GM23338 (cell line): ENCODE measurements around the gene ACVR1C. TPM values are rescaled to one million over a fixed set of nuclear protein-coding genes. Genes with fewer than 3 reads are reported as not detected.

ENCODE experiments used
- ATAC-seq: fragments of 200-7000 bp; cut with Tn5 transposase; 3 replicates; pipeline ENCODE4 v1.9.1; 2020
- DNase-seq: peaks from one replicate; pipeline ENCODE4 v3.0.0-alpha.2; 2015; ENCODE audit warnings: low spot score
- H2AFZ ChIP-seq: fragments of 200-600 bp; sonication (generic); 2 replicates; pipeline ENCODE4 v1.8.0; 2016; ENCODE audit warnings: antibody characterized with exemption, mild to moderate bottlenecking, moderate library complexity
- H3F3A ChIP-seq: fragments of 200-600 bp; sonication (generic); replicated peaks from 2 replicates; pipeline ENCODE4 v1.8.0; 2017; ENCODE audit warnings: antibody characterized with exemption, mixed run types, low read depth
- H3K27ac ChIP-seq: fragments of 200-600 bp; sonication (generic); 2 replicates; pipeline ENCODE4 v1.6.1; 2016; ENCODE audit warnings: low read depth
- H3K27me3 ChIP-seq: fragments of 200-600 bp; sonication (generic); 2 replicates; pipeline ENCODE4 v1.8.0; 2016; ENCODE audit warnings: mild to moderate bottlenecking, mixed run types, moderate library complexity; ENCODE audit not compliant: insufficient read depth
- H3K36me3 ChIP-seq: fragments of 200-600 bp; sonication (generic); 2 replicates; pipeline ENCODE4 v1.8.0; 2016; ENCODE audit warnings: mild to moderate bottlenecking; ENCODE audit not compliant: insufficient read depth
- H3K4me1 ChIP-seq: fragments of 200-600 bp; sonication (generic); 2 replicates; pipeline ENCODE4 v1.8.0; 2016; ENCODE audit warnings: mild to moderate bottlenecking, moderate library complexity; ENCODE audit not compliant: insufficient read depth
- H3K4me2 ChIP-seq: fragments of 200-600 bp; sonication (generic); 2 replicates; pipeline ENCODE4 v1.7.1; 2017; ENCODE audit warnings: mixed run types
- H3K4me3 ChIP-seq: fragments of 200-600 bp; sonication (generic); 2 replicates; pipeline ENCODE4 v1.6.1; 2016; ENCODE audit warnings: mixed run types
- H3K79me2 ChIP-seq: fragments of 200-600 bp; sonication (generic); replicated peaks from 2 replicates; pipeline ENCODE4 v1.8.0; 2017; ENCODE audit warnings: mild to moderate bottlenecking; ENCODE audit not compliant: insufficient read depth
- H3K9me2 ChIP-seq: fragments of 200-600 bp; sonication (generic); 2 replicates; pipeline ENCODE4 v1.8.0; 2017; ENCODE audit not compliant: insufficient read depth
- H4K20me1 ChIP-seq: fragments of 200-600 bp; sonication (generic); replicated peaks from 2 replicates; pipeline ENCODE4 v1.8.0; 2017; ENCODE audit warnings: mild to moderate bottlenecking; ENCODE audit not compliant: insufficient read depth
- H3K27ac Mint-ChIP-seq: 2 replicates; pipeline ENCODE4 v1.8.0; 2020; ENCODE audit warnings: inconsistent platforms, mild to moderate bottlenecking, moderate library complexity, mixed read lengths
- H3K27me3 Mint-ChIP-seq: 3 replicates; pipeline ENCODE4 v1.8.0; 2022; ENCODE audit warnings: low read depth, mild to moderate bottlenecking, moderate library complexity, mixed read lengths, inconsistent platforms; ENCODE audit not compliant: insufficient read depth, poor library complexity
- H3K36me3 Mint-ChIP-seq: 3 replicates; pipeline ENCODE4 v1.8.0; 2021; ENCODE audit warnings: low read depth, mild to moderate bottlenecking, inconsistent platforms, moderate library complexity, mixed read lengths
- H3K4me1 Mint-ChIP-seq: 3 replicates; pipeline ENCODE4 v1.8.0; 2020; ENCODE audit warnings: mild to moderate bottlenecking, inconsistent platforms, mixed read lengths
- H3K4me3 Mint-ChIP-seq: 3 replicates; pipeline ENCODE4 v1.8.0; 2021; ENCODE audit warnings: moderate library complexity, mild to moderate bottlenecking, inconsistent platforms, mixed read lengths
- H3K9me3 Mint-ChIP-seq: 3 replicates; pipeline ENCODE4 v1.8.0; 2020; ENCODE audit warnings: moderate library complexity, mild to moderate bottlenecking, inconsistent platforms, mixed read lengths
- CREB1 ChIP-seq: fragments of 250-450 bp; sonication (Bioruptor Pico); IDR thresholded peaks from 2 replicates; pipeline ENCODE4 v1.5.0; 2020; ENCODE audit warnings: low read depth, mild to moderate bottlenecking, moderate library complexity
- EZH2 ChIP-seq: fragments of 200-600 bp; sonication (generic); IDR thresholded peaks from one replicate; pipeline ENCODE4 v1.8.0; 2017; ENCODE audit warnings: antibody characterized with exemption, mild to moderate bottlenecking, low read depth; ENCODE audit not compliant: unreplicated experiment
- NANOG ChIP-seq: IDR thresholded peaks from 2 replicates; pipeline ENCODE4 v1.6.1; 2016; ENCODE audit warnings: antibody characterized with exemption, borderline replicate concordance
- POLR2AphosphoS5 ChIP-seq: IDR thresholded peaks from 2 replicates; pipeline ENCODE4 v1.6.1; 2016; ENCODE audit warnings: antibody characterized with exemption, low read depth
- STAT1 ChIP-seq: IDR thresholded peaks from one replicate; pipeline ENCODE4 v1.6.1; 2016; ENCODE audit warnings: antibody characterized with exemption; ENCODE audit not compliant: unreplicated experiment
- ZNF114 ChIP-seq: fragments of 250-450 bp; sonication (Bioruptor Pico); IDR thresholded peaks from 2 replicates; pipeline ENCODE4 v1.5.0; 2020; ENCODE audit warnings: mild to moderate bottlenecking, moderate library complexity
- ZNF331 ChIP-seq: fragments of 250-450 bp; sonication (Bioruptor Pico); IDR thresholded peaks from 2 replicates; pipeline ENCODE4 v1.5.0; 2020; ENCODE audit warnings: low read depth, mild to moderate bottlenecking, moderate library complexity
- ZNF462 ChIP-seq: fragments of 250-450 bp; sonication (Bioruptor Pico); IDR thresholded peaks from 2 replicates; pipeline ENCODE4 v1.5.0; 2020; ENCODE audit warnings: mild to moderate bottlenecking, moderate library complexity
- polyA plus RNA-seq: library from polyadenylated mRNA; unstranded; fragments of >200 nt; fragmentation: Nextera tagmentation; extraction: Ambion mirVana; gene quantifications from 2 replicates; pipeline ENCODE4 v1.2.1, GENCODE V29; 2016
- total RNA-seq: library from RNA; depleted of rRNA; stranded (reverse); fragments of >200 nt; shearing (Covaris generic); gene quantifications from 2 replicates; pipeline ENCODE4 v1.2.3, GENCODE V29; 2014
- TF ChIP-seq, protein P1 (sequence below): IDR thresholded peaks from 2 replicates; pipeline ENCODE4 v1.6.1; 2016; ENCODE audit warnings: antibody characterized with exemption
- TF ChIP-seq, protein P2 (sequence below), 2 experiments: fragments of 200-600 bp in 1 of 2; sonication (generic) in 1 of 2; conservative IDR thresholded peaks; 2 replicates each; pipeline versions ENCODE4 v1.5.1 to v1.6.1; 2016 to 2017; ENCODE audit warnings: antibody characterized with exemption in 2 of 2, low read depth in 2 of 2, mild to moderate bottlenecking in 2 of 2, moderate library complexity in 1 of 2
- TF ChIP-seq, protein P3 (sequence below): IDR thresholded peaks from one replicate; pipeline ENCODE4 v1.6.1; 2018; ENCODE audit warnings: antibody characterized with exemption; ENCODE audit not compliant: unreplicated experiment

Gene ACVR1C
- total and polyA plus RNA-seq, 2 experiments from 2014 or later = 0.61 to 0.94 TPM

GRCh38 chr2:157596992-157597681, 31.5 kb downstream of the ACVR1C start:
- H3K4me1 Mint-ChIP-seq = peaks cover 3% of the 10 kb centered on the region; the same call in 2 of the 3 replicates
- no peak overlapping the region for H3K27ac Mint-ChIP-seq
- H3K9me3 Mint-ChIP-seq = no peaks in the 10 kb centered on the region
- TF ChIP-seq STAT1 (no peak), ZNF462 (no peak), POLR2AphosphoS5 (no peak), ZNF331 (CRISPR knock-in tag) (no peak), EZH2 (no peak), NANOG (no peak), ZNF114 (CRISPR knock-in tag) (no peak), CREB1 (CRISPR knock-in tag) (peak; percentile 33; the same call in 1 of the 2 replicates)
- TF ChIP-seq, protein P1, sequence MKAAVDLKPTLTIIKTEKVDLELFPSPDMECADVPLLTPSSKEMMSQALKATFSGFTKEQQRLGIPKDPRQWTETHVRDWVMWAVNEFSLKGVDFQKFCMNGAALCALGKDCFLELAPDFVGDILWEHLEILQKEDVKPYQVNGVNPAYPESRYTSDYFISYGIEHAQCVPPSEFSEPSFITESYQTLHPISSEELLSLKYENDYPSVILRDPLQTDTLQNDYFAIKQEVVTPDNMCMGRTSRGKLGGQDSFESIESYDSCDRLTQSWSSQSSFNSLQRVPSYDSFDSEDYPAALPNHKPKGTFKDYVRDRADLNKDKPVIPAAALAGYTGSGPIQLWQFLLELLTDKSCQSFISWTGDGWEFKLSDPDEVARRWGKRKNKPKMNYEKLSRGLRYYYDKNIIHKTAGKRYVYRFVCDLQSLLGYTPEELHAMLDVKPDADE = no peak
- TF ChIP-seq, protein P2, sequence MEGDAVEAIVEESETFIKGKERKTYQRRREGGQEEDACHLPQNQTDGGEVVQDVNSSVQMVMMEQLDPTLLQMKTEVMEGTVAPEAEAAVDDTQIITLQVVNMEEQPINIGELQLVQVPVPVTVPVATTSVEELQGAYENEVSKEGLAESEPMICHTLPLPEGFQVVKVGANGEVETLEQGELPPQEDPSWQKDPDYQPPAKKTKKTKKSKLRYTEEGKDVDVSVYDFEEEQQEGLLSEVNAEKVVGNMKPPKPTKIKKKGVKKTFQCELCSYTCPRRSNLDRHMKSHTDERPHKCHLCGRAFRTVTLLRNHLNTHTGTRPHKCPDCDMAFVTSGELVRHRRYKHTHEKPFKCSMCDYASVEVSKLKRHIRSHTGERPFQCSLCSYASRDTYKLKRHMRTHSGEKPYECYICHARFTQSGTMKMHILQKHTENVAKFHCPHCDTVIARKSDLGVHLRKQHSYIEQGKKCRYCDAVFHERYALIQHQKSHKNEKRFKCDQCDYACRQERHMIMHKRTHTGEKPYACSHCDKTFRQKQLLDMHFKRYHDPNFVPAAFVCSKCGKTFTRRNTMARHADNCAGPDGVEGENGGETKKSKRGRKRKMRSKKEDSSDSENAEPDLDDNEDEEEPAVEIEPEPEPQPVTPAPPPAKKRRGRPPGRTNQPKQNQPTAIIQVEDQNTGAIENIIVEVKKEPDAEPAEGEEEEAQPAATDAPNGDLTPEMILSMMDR (conservative IDR thresholded peaks at IDR 0.05; ENCODE audit: low read depth in 2 of 2) = peak; percentile 65 to 82
- TF ChIP-seq, protein P3, sequence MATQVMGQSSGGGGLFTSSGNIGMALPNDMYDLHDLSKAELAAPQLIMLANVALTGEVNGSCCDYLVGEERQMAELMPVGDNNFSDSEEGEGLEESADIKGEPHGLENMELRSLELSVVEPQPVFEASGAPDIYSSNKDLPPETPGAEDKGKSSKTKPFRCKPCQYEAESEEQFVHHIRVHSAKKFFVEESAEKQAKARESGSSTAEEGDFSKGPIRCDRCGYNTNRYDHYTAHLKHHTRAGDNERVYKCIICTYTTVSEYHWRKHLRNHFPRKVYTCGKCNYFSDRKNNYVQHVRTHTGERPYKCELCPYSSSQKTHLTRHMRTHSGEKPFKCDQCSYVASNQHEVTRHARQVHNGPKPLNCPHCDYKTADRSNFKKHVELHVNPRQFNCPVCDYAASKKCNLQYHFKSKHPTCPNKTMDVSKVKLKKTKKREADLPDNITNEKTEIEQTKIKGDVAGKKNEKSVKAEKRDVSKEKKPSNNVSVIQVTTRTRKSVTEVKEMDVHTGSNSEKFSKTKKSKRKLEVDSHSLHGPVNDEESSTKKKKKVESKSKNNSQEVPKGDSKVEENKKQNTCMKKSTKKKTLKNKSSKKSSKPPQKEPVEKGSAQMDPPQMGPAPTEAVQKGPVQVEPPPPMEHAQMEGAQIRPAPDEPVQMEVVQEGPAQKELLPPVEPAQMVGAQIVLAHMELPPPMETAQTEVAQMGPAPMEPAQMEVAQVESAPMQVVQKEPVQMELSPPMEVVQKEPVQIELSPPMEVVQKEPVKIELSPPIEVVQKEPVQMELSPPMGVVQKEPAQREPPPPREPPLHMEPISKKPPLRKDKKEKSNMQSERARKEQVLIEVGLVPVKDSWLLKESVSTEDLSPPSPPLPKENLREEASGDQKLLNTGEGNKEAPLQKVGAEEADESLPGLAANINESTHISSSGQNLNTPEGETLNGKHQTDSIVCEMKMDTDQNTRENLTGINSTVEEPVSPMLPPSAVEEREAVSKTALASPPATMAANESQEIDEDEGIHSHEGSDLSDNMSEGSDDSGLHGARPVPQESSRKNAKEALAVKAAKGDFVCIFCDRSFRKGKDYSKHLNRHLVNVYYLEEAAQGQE = no peak
- Histone ChIP-seq H3K4me2 (peak overlapping the region; percentile 53), H2AFZ (peak overlapping the region; percentile 85), H3K4me3 (peak overlapping the region; percentile 52), H4K20me1 (no peaks in the 10 kb centered on the region), H3K27ac (no peak overlapping the region), H3F3A (no peaks in the 10 kb centered on the region), H3K79me2 (no peaks in the 10 kb centered on the region), H3K4me1 (peaks cover 4% of the 10 kb centered on the region; the same call in 1 of the 2 replicates), H3K36me3 (no peaks in the 10 kb centered on the region), H3K27me3 (no peaks in the 10 kb centered on the region; the same call in 1 of the 2 replicates), H3K9me2 (no peaks in the 10 kb centered on the region)
- ATAC-seq = peak; percentile 97
- peak overlapping the region; percentile 53; the same call in 2 of the 3 replicates for H3K4me3 Mint-ChIP-seq
- peaks cover 6% of the 10 kb centered on the region for H3K27me3 Mint-ChIP-seq
- peak; percentile 90 for DNase-seq
- no peaks in the 10 kb centered on the region for H3K36me3 Mint-ChIP-seq
